H9 (cell line): Measurements from ENCODE around the gene TERB1. TPM values are rescaled to one million over a fixed set of nuclear protein-coding genes. Genes with fewer than 3 reads are reported as not detected.

Experiments used
- DNase-seq: peaks from one replicate; pipeline ENCODE4 v3.0.0-alpha.2; 2017
- H2AFZ ChIP-seq: one replicate; pipeline ENCODE4 v1.6.1; 2013; ENCODE audit warnings: mild to moderate bottlenecking, low read length, control low read depth, moderate library complexity
- H2AK5ac ChIP-seq: 2 replicates; pipeline ENCODE4 v1.6.1; 2013; ENCODE audit warnings: low read length, control low read depth, mixed read lengths; ENCODE audit not compliant: insufficient read length
- H2BK120ac ChIP-seq: one replicate; pipeline ENCODE4 v1.6.1; 2013; ENCODE audit warnings: low read depth, mild to moderate bottlenecking, low read length, control low read depth, inconsistent platforms; ENCODE audit not compliant: poor library complexity, severe bottlenecking
- H2BK12ac ChIP-seq: 2 replicates; pipeline ENCODE4 v1.6.1; 2013; ENCODE audit warnings: low read length, control low read depth, mixed read lengths, low read depth; ENCODE audit not compliant: insufficient read length
- H2BK15ac ChIP-seq: 2 replicates; pipeline ENCODE4 v1.6.1; 2013; ENCODE audit warnings: low read depth, low read length, control low read depth
- H2BK20ac ChIP-seq: one replicate; pipeline ENCODE4 v1.6.1; 2013; ENCODE audit warnings: low read depth, mild to moderate bottlenecking, low read length, control low read depth, inconsistent platforms; ENCODE audit not compliant: poor library complexity, severe bottlenecking
- H2BK5ac ChIP-seq: 2 replicates; pipeline ENCODE4 v1.6.1; 2013; ENCODE audit warnings: low read length, control low read depth, mixed read lengths; ENCODE audit not compliant: insufficient read length
- H3K14ac ChIP-seq: 2 replicates; pipeline ENCODE4 v1.6.1; 2013; ENCODE audit warnings: low read length, control low read depth; ENCODE audit not compliant: insufficient read depth
- H3K18ac ChIP-seq: 2 replicates; pipeline ENCODE4 v1.6.1; 2013; ENCODE audit warnings: low read depth, mild to moderate bottlenecking, mixed read lengths, low read length, control low read depth; ENCODE audit not compliant: insufficient read length
- H3K23ac ChIP-seq: 2 replicates; pipeline ENCODE4 v1.6.1; 2013; ENCODE audit warnings: low read length, control low read depth, mixed read lengths, low read depth; ENCODE audit not compliant: insufficient read length
- H3K23me2 ChIP-seq: 2 replicates; pipeline ENCODE4 v1.6.1; 2013; ENCODE audit warnings: low read depth, mild to moderate bottlenecking, mixed read lengths, low read length, control low read depth; ENCODE audit not compliant: insufficient read length, poor library complexity, severe bottlenecking
- H3K27ac ChIP-seq: 2 replicates; pipeline ENCODE4 v1.5.1; 2013; ENCODE audit warnings: low read length, control low read depth, mixed read lengths, low read depth; ENCODE audit not compliant: insufficient read length
- H3K27me3 ChIP-seq: 2 replicates; pipeline ENCODE4 v1.6.1; 2013; ENCODE audit warnings: low read length, control low read depth, inconsistent platforms; ENCODE audit not compliant: insufficient read depth
- H3K4ac ChIP-seq: 2 replicates; pipeline ENCODE4 v1.6.1; 2013; ENCODE audit warnings: low read depth, mild to moderate bottlenecking, control low read depth, inconsistent platforms, low read length, moderate library complexity
- H3K4me1 ChIP-seq: 2 replicates; pipeline ENCODE4 v1.6.1; 2013; ENCODE audit warnings: low read length, control low read depth, inconsistent platforms; ENCODE audit not compliant: insufficient read depth
- H3K4me2 ChIP-seq: 2 replicates; pipeline ENCODE4 v1.6.1; 2013; ENCODE audit warnings: low read length, control low read depth, mixed read lengths; ENCODE audit not compliant: insufficient read length, insufficient read depth
- H3K56ac ChIP-seq: 2 replicates; pipeline ENCODE4 v1.6.1; 2013; ENCODE audit warnings: low read depth, mild to moderate bottlenecking, mixed read lengths, low read length, control low read depth; ENCODE audit not compliant: insufficient read length
- H3K79me1 ChIP-seq: 2 replicates; pipeline ENCODE4 v1.6.1; 2013; ENCODE audit warnings: low read depth, mild to moderate bottlenecking, moderate library complexity, low read length, control low read depth, inconsistent platforms; ENCODE audit not compliant: insufficient read depth, poor library complexity, severe bottlenecking
- H3K79me2 ChIP-seq: 2 replicates; pipeline ENCODE4 v1.6.1; 2013; ENCODE audit warnings: low read length, control low read depth, inconsistent platforms; ENCODE audit not compliant: insufficient read depth
- H3K9ac ChIP-seq: 2 replicates; pipeline ENCODE4 v1.6.1; 2013; ENCODE audit warnings: low read length, control low read depth, mixed read lengths; ENCODE audit not compliant: insufficient read length; ENCODE audit errors: extremely low read depth
- H3K9me3 ChIP-seq: one replicate; pipeline ENCODE4 v1.6.1; 2013; ENCODE audit warnings: low read depth, low read length, inconsistent platforms; ENCODE audit not compliant: control insufficient read depth
- H3T11ph ChIP-seq: one replicate; pipeline ENCODE4 v1.6.1; 2013; ENCODE audit warnings: mild to moderate bottlenecking, low read length, control low read depth, inconsistent platforms
- H4K20me1 ChIP-seq: one replicate; pipeline ENCODE4 v1.6.1; 2013; ENCODE audit not compliant: control insufficient read depth, insufficient read length, insufficient read depth
- H4K5ac ChIP-seq: 2 replicates; pipeline ENCODE4 v1.6.1; 2013; ENCODE audit warnings: low read depth, mild to moderate bottlenecking, mixed read lengths, low read length, control low read depth; ENCODE audit not compliant: insufficient read length
- H4K8ac ChIP-seq: replicated peaks from 2 replicates; pipeline ENCODE4 v1.6.1; 2013; ENCODE audit warnings: low read length, control low read depth, mixed read lengths, low read depth; ENCODE audit not compliant: insufficient read length
- H4K91ac ChIP-seq: 2 replicates; pipeline ENCODE4 v1.6.1; 2013; ENCODE audit warnings: low read depth, mild to moderate bottlenecking, moderate library complexity, mixed read lengths, low read length, control low read depth; ENCODE audit not compliant: insufficient read length
- H3K27ac Mint-ChIP-seq, 3 experiments: 2 replicates in 2 of 3; 3 replicates in 1 of 3; pipeline ENCODE4 v1.8.0; 2020 to 2021; ENCODE audit warnings: mixed read lengths in 3 of 3, mild to moderate bottlenecking in 1 of 3, moderate library complexity in 1 of 3
- H3K27me3 Mint-ChIP-seq: 2 replicates; pipeline ENCODE4 v1.8.0; 2021; ENCODE audit warnings: low read depth, mild to moderate bottlenecking, moderate library complexity, mixed read lengths
- H3K36me3 Mint-ChIP-seq, 3 experiments: 2 replicates in 2 of 3; 3 replicates in 1 of 3; pipeline ENCODE4 v1.8.0; 2020 to 2021; ENCODE audit warnings: low read depth in 3 of 3, mixed read lengths in 3 of 3; ENCODE audit not compliant: insufficient read depth in 1 of 3
- H3K4me1 Mint-ChIP-seq, 2 experiments: 2 replicates each; pipeline ENCODE4 v1.8.0; 2020; ENCODE audit warnings: mixed read lengths in 2 of 2
- H3K4me3 Mint-ChIP-seq, 2 experiments: 2 replicates in 1 of 2; 3 replicates in 1 of 2; pipeline ENCODE4 v1.8.0; 2020 to 2021; ENCODE audit warnings: mild to moderate bottlenecking in 2 of 2, mixed read lengths in 2 of 2, moderate library complexity in 1 of 2
- H3K9me3 Mint-ChIP-seq, 2 experiments: 2 replicates in 1 of 2; 3 replicates in 1 of 2; pipeline ENCODE4 v1.8.0; 2020; ENCODE audit warnings: mild to moderate bottlenecking in 2 of 2, mixed read lengths in 2 of 2, moderate library complexity in 1 of 2
- WGBS: extraction: QIAGEN DNeasy Blood & Tissue Kit; methylation state at CpG from one replicate; pipeline ENCODE4 v1.1.7; 2013; ENCODE audit warnings: missing lambda C conversion rate, low lambda C conversion rate, mixed read lengths; ENCODE audit not compliant: insufficient read length; ENCODE audit errors: extremely low coverage; 5-methylcytosine and 5-hydroxymethylcytosine counted together
- total RNA-seq: library from RNA; stranded (reverse); gene quantifications from 2 replicates; pipeline ENCODE4 v1.2.1, GENCODE V29; 2021
- TF ChIP-seq, protein P1 (sequence below): fragments of 200-600 bp; sonication (generic); conservative IDR thresholded peaks from 3 replicates; pipeline ENCODE4 v1.8.0; 2021; ENCODE audit warnings: antibody characterized with exemption, mild to moderate bottlenecking

TERB1 gene
- total RNA-seq, 1 experiment from 2014 or later = not detected

DNA sequence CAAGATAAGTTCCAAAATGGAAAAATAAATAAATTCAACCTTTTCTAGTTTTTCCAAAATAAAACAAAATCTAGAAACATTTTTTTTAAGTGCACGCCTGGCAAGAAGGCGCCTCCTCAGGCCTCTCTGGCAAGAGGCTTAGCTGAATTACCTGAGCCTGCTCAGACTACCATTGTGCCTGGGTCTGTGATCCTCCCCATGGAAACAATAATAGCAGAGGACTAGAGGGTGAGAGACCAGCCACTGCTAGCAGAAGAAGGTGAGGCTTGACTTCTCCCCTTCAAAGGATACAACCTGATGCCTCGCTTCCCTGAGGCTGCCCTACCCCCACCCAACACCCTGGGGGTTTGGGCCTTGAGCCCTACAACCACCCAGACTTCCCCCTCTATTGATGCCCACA lies 14.8 kb downstream of the TERB1 start:
- H3K23me2 ChIP-seq = no peaks in the 10 kb centered on the region
- H3K79me2 ChIP-seq = no peaks in the 10 kb centered on the region
- no peak overlapping the region for H3K18ac ChIP-seq
- no peak overlapping the region for H3K4ac ChIP-seq
- Mint-ChIP-seq H3K4me3 (no peak overlapping the region), H3K27me3 (no peaks in the 10 kb centered on the region), H3K4me1 (no peaks in the 10 kb centered on the region), H3K9me3 (no peaks in the 10 kb centered on the region), H3K36me3 (no peaks in the 10 kb centered on the region), H3K27ac (no peak overlapping the region)
- no peak overlapping the region for H2BK120ac ChIP-seq
- H4K20me1 ChIP-seq = no peaks in the 10 kb centered on the region
- H2BK20ac ChIP-seq = no peak overlapping the region
- H2AK5ac ChIP-seq = no peak overlapping the region
- no peaks in the 10 kb centered on the region for H3K4me1 ChIP-seq
- no peak overlapping the region for H3K56ac ChIP-seq
- DNase-seq = no peak
- TF ChIP-seq, protein P1, sequence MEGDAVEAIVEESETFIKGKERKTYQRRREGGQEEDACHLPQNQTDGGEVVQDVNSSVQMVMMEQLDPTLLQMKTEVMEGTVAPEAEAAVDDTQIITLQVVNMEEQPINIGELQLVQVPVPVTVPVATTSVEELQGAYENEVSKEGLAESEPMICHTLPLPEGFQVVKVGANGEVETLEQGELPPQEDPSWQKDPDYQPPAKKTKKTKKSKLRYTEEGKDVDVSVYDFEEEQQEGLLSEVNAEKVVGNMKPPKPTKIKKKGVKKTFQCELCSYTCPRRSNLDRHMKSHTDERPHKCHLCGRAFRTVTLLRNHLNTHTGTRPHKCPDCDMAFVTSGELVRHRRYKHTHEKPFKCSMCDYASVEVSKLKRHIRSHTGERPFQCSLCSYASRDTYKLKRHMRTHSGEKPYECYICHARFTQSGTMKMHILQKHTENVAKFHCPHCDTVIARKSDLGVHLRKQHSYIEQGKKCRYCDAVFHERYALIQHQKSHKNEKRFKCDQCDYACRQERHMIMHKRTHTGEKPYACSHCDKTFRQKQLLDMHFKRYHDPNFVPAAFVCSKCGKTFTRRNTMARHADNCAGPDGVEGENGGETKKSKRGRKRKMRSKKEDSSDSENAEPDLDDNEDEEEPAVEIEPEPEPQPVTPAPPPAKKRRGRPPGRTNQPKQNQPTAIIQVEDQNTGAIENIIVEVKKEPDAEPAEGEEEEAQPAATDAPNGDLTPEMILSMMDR = no peak
- no peak overlapping the region for H2BK5ac ChIP-seq
- H4K8ac ChIP-seq = no peak overlapping the region
- no peak overlapping the region for H3K14ac ChIP-seq
- no peak overlapping the region for H2BK15ac ChIP-seq
- no peaks in the 10 kb centered on the region for H3K27me3 ChIP-seq
- H3K9me3 ChIP-seq = no peaks in the 10 kb centered on the region
- no peak overlapping the region for H3T11ph ChIP-seq
- no peaks in the 10 kb centered on the region for H3K79me1 ChIP-seq
- H3K4me2 ChIP-seq = no peak overlapping the region
- H3K27ac ChIP-seq = no peak overlapping the region
- no peak overlapping the region for H3K9ac ChIP-seq
- no peak overlapping the region for H2BK12ac ChIP-seq
- H4K5ac ChIP-seq = no peak overlapping the region
- no peak overlapping the region for H2AFZ ChIP-seq
- no CpG with 5 or more reads among the region's 3 CpGs for WGBS
- H3K23ac ChIP-seq = no peak overlapping the region
- H4K91ac ChIP-seq = no peak overlapping the region
